ENCODE results near the gene SDCBP2.

The SDCBP2 gene

GRCh38 chr20:1328680-1329330, at the start of gene SDCBP2:
Gene SDCBP2, minus strand, starts transcription at chr20:1329139. Its CDS starts 8,723 bp downstream, at chr20:1320416.
- no peak for DNase-seq (ENCODE audit: low spot score)

- DNase-seq (ENCODE audit: low spot score), result no peak
Observed at GRCh38 chr20:1378735-1379125, 49.8 kb upstream of the SDCBP2 start.

GRCh38 chr20:1377984-1378734, 49.2 kb upstream of the SDCBP2 start:
- DNase-seq (ENCODE audit: low spot score), result no peak

- no peak for DNase-seq (ENCODE audit: low spot score)
Observed at GRCh38 chr20:1377341-1377871, 48.5 kb upstream of the SDCBP2 start.

- no peak for DNase-seq (ENCODE audit: low spot score)
Observed at GRCh38 chr20:1376408-1377270, 47.7 kb upstream of the SDCBP2 start.

- DNase-seq (ENCODE audit: low spot score), result no peak
Observed at GRCh38 chr20:1376007-1376406, 47.1 kb upstream of the SDCBP2 start.

GRCh38 chr20:1375515-1375914, 46.6 kb upstream of the SDCBP2 start:
- no peak for DNase-seq (ENCODE audit: low spot score)

- DNase-seq (ENCODE audit: low spot score), result no peak
Observed at GRCh38 chr20:1374246-1374645, 45.3 kb upstream of the SDCBP2 start.

- no peak for DNase-seq (ENCODE audit: low spot score)
Observed at GRCh38 chr20:1373614-1374013, 44.7 kb upstream of the SDCBP2 start.

- DNase-seq (ENCODE audit: low spot score), result no peak
Observed at GRCh38 chr20:1373036-1373435, 44.1 kb upstream of the SDCBP2 start.

- DNase-seq (ENCODE audit: low spot score), result no peak
Observed at GRCh38 chr20:1371830-1372539, 43.0 kb upstream of the SDCBP2 start.

- DNase-seq (ENCODE audit: low spot score), result no peak
Observed at GRCh38 chr20:1371202-1371782, 42.4 kb upstream of the SDCBP2 start.

- no peak for DNase-seq (ENCODE audit: low spot score)
Observed at GRCh38 chr20:1370548-1371110, 41.7 kb upstream of the SDCBP2 start.

- no peak for DNase-seq (ENCODE audit: low spot score)
Observed at GRCh38 chr20:1369970-1370369, 41.0 kb upstream of the SDCBP2 start.

GRCh38 chr20:1368448-1369199, 39.7 kb upstream of the SDCBP2 start:
- no peak for DNase-seq (ENCODE audit: low spot score)

GRCh38 chr20:1367479-1367878, 38.5 kb upstream of the SDCBP2 start:
- no peak for DNase-seq (ENCODE audit: low spot score)

- no peak for DNase-seq (ENCODE audit: low spot score)
Observed at GRCh38 chr20:1364106-1364505, 35.2 kb upstream of the SDCBP2 start.

- no peak for DNase-seq (ENCODE audit: low spot score)
Observed at GRCh38 chr20:1363522-1363921, 34.6 kb upstream of the SDCBP2 start.

- DNase-seq (ENCODE audit: low spot score), result no peak
Observed at GRCh38 chr20:1362484-1362883, 33.5 kb upstream of the SDCBP2 start.

GRCh38 chr20:1360094-1360846, 31.3 kb upstream of the SDCBP2 start:
- no peak for DNase-seq (ENCODE audit: low spot score)

Measured in hematopoietic multipotent progenitor cell treated with erythropoietin and hydrocortisone succinate and interleukin-3 and kit ligand, for 15 days (in vitro differentiated cells).